Stimulated activated CD8-positive, alpha-beta memory T cell treated with anti-CD3 and anti-CD28 coated beads, Interleukin-12 subunit alpha, Interleukin-12 subunit beta, amount 100 ng/mL, for 1 hour (primary cell): Measurements from ENCODE around the gene CSNK2A1.

Experiments
- DNase-seq: peaks from one replicate; pipeline ENCODE4 v3.0.0-alpha.2; 2020; ENCODE audit warnings: low read depth

CSNK2A1 gene

GRCh38 chr20:563187-563586, 19.6 kb upstream of the CSNK2A1 start:
- no peak for DNase-seq

- DNase-seq, result no peak
Measured at GRCh38 chr20:562232-562897, 18.8 kb upstream of the CSNK2A1 start.

- DNase-seq, result no peak
Measured at GRCh38 chr20:561437-562231, 18.0 kb upstream of the CSNK2A1 start.

GRCh38 chr20:560680-561079, 17.1 kb upstream of the CSNK2A1 start:
- DNase-seq, result no peak

GRCh38 chr20:558117-558516, 14.5 kb upstream of the CSNK2A1 start:
- no peak for DNase-seq

- DNase-seq, result no peak
Measured at GRCh38 chr20:556984-557383, 13.4 kb upstream of the CSNK2A1 start.

GRCh38 chr20:555976-556385, 12.4 kb upstream of the CSNK2A1 start:
- no peak for DNase-seq

- no peak for DNase-seq
Measured at GRCh38 chr20:550611-551010, 7.0 kb upstream of the CSNK2A1 start.

GRCh38 chr20:549722-550496, 6.3 kb upstream of the CSNK2A1 start:
- no peak for DNase-seq

GRCh38 chr20:548906-549305, 5.3 kb upstream of the CSNK2A1 start:
- no peak for DNase-seq

- DNase-seq, result no peak
Measured at GRCh38 chr20:547394-547793, 3.8 kb upstream of the CSNK2A1 start.

- DNase-seq, result no peak
Measured at GRCh38 chr20:546353-546752, 2.8 kb upstream of the CSNK2A1 start.

- no peak for DNase-seq
Measured at GRCh38 chr20:544153-544725, 649 bp upstream of the CSNK2A1 start.

GRCh38 chr20:542777-543368, 717 bp downstream of the CSNK2A1 start:
- no peak for DNase-seq

GRCh38 chr20:540391-541201, 3.0 kb downstream of the CSNK2A1 start:
- no peak for DNase-seq

GRCh38 chr20:539848-540247, 3.7 kb downstream of the CSNK2A1 start:
- no peak for DNase-seq

- no peak for DNase-seq
Measured at GRCh38 chr20:539191-539590, 4.4 kb downstream of the CSNK2A1 start.

- no peak for DNase-seq
Measured at GRCh38 chr20:537983-538382, 5.6 kb downstream of the CSNK2A1 start.

GRCh38 chr20:536426-537010, 7.1 kb downstream of the CSNK2A1 start:
- DNase-seq, result no peak

GRCh38 chr20:535958-536357, 7.6 kb downstream of the CSNK2A1 start:
- no peak for DNase-seq

- DNase-seq, result no peak
Measured at GRCh38 chr20:533526-533925, 10.1 kb downstream of the CSNK2A1 start.
